Hematopoietic multipotent progenitor cell treated with erythropoietin and hydrocortisone succinate and interleukin-3 and kit ligand, for 8 days (in vitro differentiated cells): ENCODE results near the gene ASPDH.

Experiments
- DNase-seq: peaks from one replicate; pipeline ENCODE4 v3.0.0-alpha.2; 2015

Gene ASPDH

GRCh38 chr19:50494186-50495019, 19.3 kb downstream of the ASPDH start:
- no peak for DNase-seq

- no peak for DNase-seq
These were observed 20.5 kb downstream of the ASPDH start for GRCh38 chr19:50493171-50493570.

GRCh38 chr19:50492303-50493052, 21.2 kb downstream of the ASPDH start:
- DNase-seq, result no peak

- no peak for DNase-seq
These were observed 22.7 kb downstream of the ASPDH start for GRCh38 chr19:50490991-50491472.

- no peak for DNase-seq
These were observed 23.3 kb downstream of the ASPDH start for GRCh38 chr19:50490411-50490811.

- no peak for DNase-seq
These were observed 24.2 kb downstream of the ASPDH start for GRCh38 chr19:50489461-50490011.

GRCh38 chr19:50488389-50489194, 25.1 kb downstream of the ASPDH start:
- DNase-seq, result no peak

GRCh38 chr19:50486823-50487515, 26.7 kb downstream of the ASPDH start:
- DNase-seq, result peak; percentile 73

- DNase-seq, result no peak
These were observed 28.3 kb downstream of the ASPDH start for GRCh38 chr19:50485284-50485955.

- no peak for DNase-seq
These were observed 30.8 kb downstream of the ASPDH start for GRCh38 chr19:50482916-50483315.

- DNase-seq, result no peak
These were observed 31.4 kb downstream of the ASPDH start for GRCh38 chr19:50482271-50482855.

- no peak for DNase-seq
These were observed 32.2 kb downstream of the ASPDH start for GRCh38 chr19:50481351-50482149.

GRCh38 chr19:50480281-50481111, 33.2 kb downstream of the ASPDH start:
- no peak for DNase-seq

- DNase-seq, result no peak
These were observed 33.9 kb downstream of the ASPDH start for GRCh38 chr19:50479761-50480251.

- DNase-seq, result peak; percentile 53
These were observed 34.6 kb downstream of the ASPDH start for GRCh38 chr19:50478901-50479715.

GRCh38 chr19:50477751-50478515, 35.8 kb downstream of the ASPDH start:
- DNase-seq, result no peak

- DNase-seq, result no peak
These were observed 36.8 kb downstream of the ASPDH start for GRCh38 chr19:50476907-50477238.
